ENCODE measurements around the gene DNAH17. TPM values are rescaled to one million over a fixed set of nuclear protein-coding genes. Genes with fewer than 3 reads are reported as not detected.

The DNAH17 gene
- total RNA-seq, 2 donors from 2014 or later: 0.87 to 6.9 TPM

GRCh38 chr17:78406396-78406795, 170.8 kb downstream of the DNAH17 start:
- H3K36me3 ChIP-seq: peaks cover 10% of the 10 kb centered on the region in 2 donors

DNA sequence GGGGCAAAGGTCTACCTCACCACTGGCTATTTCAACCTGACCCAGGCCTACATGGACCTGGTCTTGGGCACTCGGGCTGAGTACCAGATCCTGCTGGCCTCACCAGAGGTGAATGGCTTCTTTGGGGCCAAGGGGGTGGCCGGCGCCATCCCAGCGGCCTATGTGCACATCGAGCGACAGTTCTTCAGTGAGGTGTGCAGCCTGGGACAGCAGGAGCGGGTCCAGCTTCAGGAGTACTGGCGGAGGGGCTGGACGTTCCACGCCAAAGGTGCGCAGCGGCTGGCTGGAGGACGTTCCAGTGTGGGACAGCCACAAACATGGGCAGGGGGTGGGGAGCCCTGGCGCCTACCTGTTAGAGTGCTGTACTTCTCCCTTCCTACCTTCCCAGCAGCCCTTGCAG, 173.4 kb downstream of the DNAH17 start:
- intact Hi-C loops (cut with DNase I): no loop called here
- Histone ChIP-seq H3K27ac (no peak overlapping the region), H3K36me3 (peaks cover 10 to 13% of the 10 kb centered on the region in 2 donors), H3K27me3 (replicated peaks; ENCODE audit: insufficient read depth) (no peaks in the 10 kb centered on the region), H3K4me1 (replicated peaks) (no peaks in the 10 kb centered on the region), H3K4me3 (no peak overlapping the region), H3K9me3 (no peaks in the 10 kb centered on the region)
- TF ChIP-seq, protein P1, sequence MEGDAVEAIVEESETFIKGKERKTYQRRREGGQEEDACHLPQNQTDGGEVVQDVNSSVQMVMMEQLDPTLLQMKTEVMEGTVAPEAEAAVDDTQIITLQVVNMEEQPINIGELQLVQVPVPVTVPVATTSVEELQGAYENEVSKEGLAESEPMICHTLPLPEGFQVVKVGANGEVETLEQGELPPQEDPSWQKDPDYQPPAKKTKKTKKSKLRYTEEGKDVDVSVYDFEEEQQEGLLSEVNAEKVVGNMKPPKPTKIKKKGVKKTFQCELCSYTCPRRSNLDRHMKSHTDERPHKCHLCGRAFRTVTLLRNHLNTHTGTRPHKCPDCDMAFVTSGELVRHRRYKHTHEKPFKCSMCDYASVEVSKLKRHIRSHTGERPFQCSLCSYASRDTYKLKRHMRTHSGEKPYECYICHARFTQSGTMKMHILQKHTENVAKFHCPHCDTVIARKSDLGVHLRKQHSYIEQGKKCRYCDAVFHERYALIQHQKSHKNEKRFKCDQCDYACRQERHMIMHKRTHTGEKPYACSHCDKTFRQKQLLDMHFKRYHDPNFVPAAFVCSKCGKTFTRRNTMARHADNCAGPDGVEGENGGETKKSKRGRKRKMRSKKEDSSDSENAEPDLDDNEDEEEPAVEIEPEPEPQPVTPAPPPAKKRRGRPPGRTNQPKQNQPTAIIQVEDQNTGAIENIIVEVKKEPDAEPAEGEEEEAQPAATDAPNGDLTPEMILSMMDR (IDR thresholded peaks at IDR 0.05): no peak
- no peak for TF ChIP-seq POLR2AphosphoS5 (IDR thresholded peaks at IDR 0.05)
- TF ChIP-seq POLR2A (IDR thresholded peaks at IDR 0.05): no peak
- 97% methylated on average over 14 of the region's 14 CpGs for WGBS
- DNase-seq (ENCODE audit: low spot score): no peak

More at GRCh38 chr17:78406396-78406795, 170.8 kb downstream of the DNAH17 start:
- no peaks in the 10 kb centered on the region for H3K27me3 ChIP-seq (replicated peaks; ENCODE audit: insufficient read depth)
- TF ChIP-seq, protein P1 (IDR thresholded peaks at IDR 0.05): no peak
- TF ChIP-seq POLR2AphosphoS5 (IDR thresholded peaks at IDR 0.05) (no peak), POLR2A (IDR thresholded peaks at IDR 0.05) (no peak)
- H3K9me3 ChIP-seq: no peaks in the 10 kb centered on the region
- DNase-seq (ENCODE audit: low spot score): no peak
- WGBS: 92% methylated on average over 6 of the region's 6 CpGs
- H3K27ac ChIP-seq: no peak overlapping the region
- H3K4me1 ChIP-seq (replicated peaks): peaks cover 4% of the 10 kb centered on the region
- intact Hi-C loops (cut with DNase I): no loop called here
- no peak overlapping the region for H3K4me3 ChIP-seq

DNA sequence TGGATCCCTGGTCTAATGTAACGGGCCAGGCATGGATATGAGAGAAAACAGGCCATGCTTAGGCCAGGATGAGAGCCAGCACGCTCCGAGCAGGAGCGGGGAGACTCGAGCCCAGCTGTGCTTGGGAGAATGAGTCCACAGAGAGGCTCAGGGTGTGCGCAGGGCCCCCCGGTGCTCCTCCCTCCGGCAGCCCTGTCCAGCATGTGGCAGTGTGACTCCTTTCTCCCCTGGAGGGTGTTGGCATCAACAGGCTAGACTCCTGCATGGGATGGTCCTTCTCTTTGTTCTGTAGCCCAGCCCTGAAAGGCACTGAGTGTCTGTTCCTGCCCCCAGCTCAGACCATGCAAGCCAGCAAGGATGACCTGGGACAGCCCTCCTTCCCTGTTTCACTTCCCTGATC, 175.3 kb downstream of the DNAH17 start:
- H3K4me3 ChIP-seq: no peak overlapping the region
- no peaks in the 10 kb centered on the region for H3K27me3 ChIP-seq (replicated peaks; ENCODE audit: insufficient read depth)
- intact Hi-C loops (cut with DNase I): no loop called here
- WGBS: 51% methylated on average over 7 of the region's 8 CpGs
- H3K9me3 ChIP-seq: no peaks in the 10 kb centered on the region
- peaks cover 10% of the 10 kb centered on the region for H3K4me1 ChIP-seq (replicated peaks)
- TF ChIP-seq POLR2AphosphoS5 (IDR thresholded peaks at IDR 0.05) (no peak), POLR2A (IDR thresholded peaks at IDR 0.05) (no peak)
- TF ChIP-seq, protein P1 (IDR thresholded peaks at IDR 0.05): no peak
- peak overlapping the region in 1 of 2 donors; percentile 19 for H3K27ac ChIP-seq
- H3K36me3 ChIP-seq: peaks cover 12 to 14% of the 10 kb centered on the region in 2 donors
- no peak for DNase-seq (ENCODE audit: low spot score)

DNA sequence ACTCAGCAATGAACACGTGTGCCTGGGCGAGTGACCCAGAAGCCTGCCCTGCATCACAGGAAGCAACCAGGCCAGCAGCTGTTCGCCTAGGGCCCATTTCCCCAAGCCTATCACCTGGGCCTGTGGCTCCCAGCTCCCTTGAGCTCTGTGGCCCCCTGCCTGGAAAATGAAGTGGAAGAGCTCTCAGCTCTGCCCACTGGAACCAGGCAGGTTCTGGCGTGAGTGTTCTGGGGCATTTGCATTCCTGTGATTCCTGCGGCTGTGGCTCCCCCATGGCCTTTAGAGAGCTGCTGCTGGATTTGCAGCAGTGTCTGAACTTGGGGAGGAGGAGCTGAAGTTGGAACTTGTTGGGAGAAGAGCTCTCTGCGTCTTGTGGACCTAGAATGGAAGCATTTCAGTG, 175.9 kb downstream of the DNAH17 start:
- 49% methylated on average over 6 of the region's 6 CpGs for WGBS
- intact Hi-C loops (cut with DNase I): no loop called here
- H3K27ac ChIP-seq: no peak overlapping the region

More for the DNA sequence above, 175.9 kb downstream of the DNAH17 start:
- Histone ChIP-seq H3K36me3 (peaks cover 12 to 14% of the 10 kb centered on the region in 2 donors), H3K4me3 (no peak overlapping the region), H3K27me3 (replicated peaks; ENCODE audit: insufficient read depth) (no peaks in the 10 kb centered on the region), H3K4me1 (replicated peaks) (peaks cover 11% of the 10 kb centered on the region), H3K9me3 (no peaks in the 10 kb centered on the region)
- peak; percentile 70 for TF ChIP-seq POLR2AphosphoS5 (IDR thresholded peaks at IDR 0.05)
- TF ChIP-seq, protein P1 (IDR thresholded peaks at IDR 0.05): no peak
- DNase-seq (ENCODE audit: low spot score): peak; percentile 52
